K562 (cell line): ENCODE results near the gene CTNNBL1. TPM values are rescaled to one million over a fixed set of nuclear protein-coding genes. Genes with fewer than 3 reads are reported as not detected.

ENCODE experiments used
- E2F6 ChIP-seq, 2 experiments: IDR thresholded peaks; 2 replicates each; pipeline ENCODE4 v1.6.1; 2011; ENCODE audit warnings: borderline replicate concordance in 1 of 2, control low read depth in 1 of 2, low read depth in 1 of 2, low read length in 1 of 2, mild to moderate bottlenecking in 1 of 2, mixed read lengths in 1 of 2, moderate library complexity in 1 of 2; ENCODE audit not compliant: insufficient read depth in 1 of 2, insufficient read length in 1 of 2, poor library complexity in 1 of 2, severe bottlenecking in 1 of 2; ENCODE audit errors: extremely low read depth in 1 of 2
- FOXK1 ChIP-seq: sonication (generic); formaldehyde crosslinking; IDR thresholded peaks from 2 replicates; pipeline ENCODE4 v1.8.0; 2022; ENCODE audit warnings: missing genetic modification reagents, mild to moderate bottlenecking, borderline replicate concordance
- FOXP1 ChIP-seq: sonication (generic); formaldehyde crosslinking; IDR thresholded peaks from 2 replicates; pipeline ENCODE4 v1.8.0; 2022; ENCODE audit warnings: mild to moderate bottlenecking, missing genetic modification reagents
- PHF8 ChIP-seq: fragments of 200-600 bp; sonication (generic); IDR thresholded peaks from 2 replicates; pipeline ENCODE4 v1.6.1; 2012; ENCODE audit warnings: mixed run types, mild to moderate bottlenecking, inconsistent platforms, low read length, moderate library complexity, borderline replicate concordance
- SRSF7 ChIP-seq: fragments of 200-400 bp; formaldehyde crosslinking; optimal IDR thresholded peaks from 2 replicates; pipeline ENCODE3; 2017; ENCODE audit warnings: mild to moderate bottlenecking, low read depth, low read length
- TEAD4 ChIP-seq, 2 experiments: sonication (generic) in 1 of 2; formaldehyde crosslinking in 1 of 2; IDR thresholded peaks; 2 replicates each; pipeline versions ENCODE4 v1.6.1 to v1.8.0; 2012 to 2022; ENCODE audit warnings: borderline replicate concordance in 1 of 2, inconsistent platforms in 1 of 2, low read length in 1 of 2, mild to moderate bottlenecking in 1 of 2, missing genetic modification reagents in 1 of 2
- TRIM28 ChIP-seq: fragments of 450-650 bp; IDR thresholded peaks from 2 replicates; pipeline ENCODE4 v1.6.1; 2017
- XRCC4 ChIP-seq: IDR thresholded peaks from one replicate; pipeline ENCODE4 v1.6.1; 2011; ENCODE audit not compliant: insufficient read depth, insufficient read length; ENCODE audit errors: extremely low read depth
- ZNF354B ChIP-seq: fragments of 250-450 bp; sonication (Bioruptor Pico); IDR thresholded peaks from 2 replicates; pipeline ENCODE4 v1.4.0; 2020
- ZNF696 ChIP-seq: fragments of 250-450 bp; sonication (Bioruptor Pico); conservative IDR thresholded peaks from 2 replicates; pipeline ENCODE4 v1.4.0; 2020; ENCODE audit warnings: mild to moderate bottlenecking, moderate library complexity
- polyA plus RNA-seq, 8 experiments: library from polyadenylated mRNA; depleted of rRNA in 4 of 8; stranded (reverse) in 5 of 8; unstranded in 3 of 8; fragments of >200 nt; fragmentation: Nextera tagmentation in 2 of 8; fragmentation: Illumina TruSeq in 1 of 8; extraction: Ambion mirVana in 2 of 8; extraction: Trizol in 1 of 8; gene quantifications; 2 replicates each; pipeline versions ENCODE4 v1.2.1 to v1.2.3, GENCODE V29; 2011 to 2014; ENCODE audit warnings: inconsistent platforms in 1 of 8, missing spikeins in 1 of 8
- total RNA-seq, 7 experiments: library from RNA; depleted of rRNA in 6 of 7; stranded (reverse); fragments of >200 nt in 6 of 7; fragmentation: Illumina TruSeq in 2 of 7; extraction: Trizol in 2 of 7; gene quantifications; 2 replicates each; pipeline versions ENCODE4 v1.2.1 to v1.2.3, GENCODE V29; 2011 to 2021; ENCODE audit warnings: low replicate concordance in 1 of 7
- TF ChIP-seq, protein P1 (sequence below): conservative IDR thresholded peaks from 2 replicates; pipeline ENCODE4 v1.6.1; 2011; ENCODE audit warnings: low read depth, mild to moderate bottlenecking, low read length; ENCODE audit not compliant: control insufficient read depth
- TF ChIP-seq, protein P2 (sequence below): IDR thresholded peaks from 2 replicates; pipeline ENCODE4 v1.6.1; 2012; ENCODE audit warnings: low read depth, low read length, improper control_type of control experiment, borderline replicate concordance
- TF ChIP-seq, protein P3 (sequence below): fragments of 450-650 bp; IDR thresholded peaks from 2 replicates; pipeline ENCODE4 v1.7.1; 2018; ENCODE audit warnings: mild to moderate bottlenecking, low read depth; ENCODE audit not compliant: partially characterized antibody
- TF ChIP-seq, protein P4 (sequence below): fragments of 250-450 bp; sonication (Bioruptor Pico); IDR thresholded peaks from 2 replicates; pipeline ENCODE4 v1.4.0; 2020

The CTNNBL1 gene
- total and polyA plus RNA-seq, 9 of the 15 experiments (the other 6 are each of a cell fraction or from before 2014, with no cell fraction given) = 32.4 to 85.6 (median 43.6) TPM

- TF ChIP-seq XRCC4 (no peak), FOXP1 (CRISPR knock-in tag) (no peak), TRIM28 (no peak), ZNF354B (CRISPR knock-in tag) (no peak), TEAD4 (IDR thresholded peaks at IDR 0.05; ENCODE audit: low read length) (peak; percentile 80), TEAD4 (CRISPR knock-in tag; IDR thresholded peaks at IDR 0.05; ENCODE audit: borderline replicate concordance) (no peak), SRSF7 (no peak), ZNF696 (no peak), FOXK1 (no peak), E2F6 (IDR thresholded peaks at IDR 0.05; ENCODE audit: borderline replicate concordance in 1 of 2, extremely low read depth in 1 of 2, insufficient read depth in 1 of 2, insufficient read length in 1 of 2, low read depth in 1 of 2, low read length in 1 of 2, poor library complexity in 1 of 2, severe bottlenecking in 1 of 2) (no peak), PHF8 (no peak)
- TF ChIP-seq, protein P1, sequence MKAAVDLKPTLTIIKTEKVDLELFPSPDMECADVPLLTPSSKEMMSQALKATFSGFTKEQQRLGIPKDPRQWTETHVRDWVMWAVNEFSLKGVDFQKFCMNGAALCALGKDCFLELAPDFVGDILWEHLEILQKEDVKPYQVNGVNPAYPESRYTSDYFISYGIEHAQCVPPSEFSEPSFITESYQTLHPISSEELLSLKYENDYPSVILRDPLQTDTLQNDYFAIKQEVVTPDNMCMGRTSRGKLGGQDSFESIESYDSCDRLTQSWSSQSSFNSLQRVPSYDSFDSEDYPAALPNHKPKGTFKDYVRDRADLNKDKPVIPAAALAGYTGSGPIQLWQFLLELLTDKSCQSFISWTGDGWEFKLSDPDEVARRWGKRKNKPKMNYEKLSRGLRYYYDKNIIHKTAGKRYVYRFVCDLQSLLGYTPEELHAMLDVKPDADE = no peak
- TF ChIP-seq, protein P2, sequence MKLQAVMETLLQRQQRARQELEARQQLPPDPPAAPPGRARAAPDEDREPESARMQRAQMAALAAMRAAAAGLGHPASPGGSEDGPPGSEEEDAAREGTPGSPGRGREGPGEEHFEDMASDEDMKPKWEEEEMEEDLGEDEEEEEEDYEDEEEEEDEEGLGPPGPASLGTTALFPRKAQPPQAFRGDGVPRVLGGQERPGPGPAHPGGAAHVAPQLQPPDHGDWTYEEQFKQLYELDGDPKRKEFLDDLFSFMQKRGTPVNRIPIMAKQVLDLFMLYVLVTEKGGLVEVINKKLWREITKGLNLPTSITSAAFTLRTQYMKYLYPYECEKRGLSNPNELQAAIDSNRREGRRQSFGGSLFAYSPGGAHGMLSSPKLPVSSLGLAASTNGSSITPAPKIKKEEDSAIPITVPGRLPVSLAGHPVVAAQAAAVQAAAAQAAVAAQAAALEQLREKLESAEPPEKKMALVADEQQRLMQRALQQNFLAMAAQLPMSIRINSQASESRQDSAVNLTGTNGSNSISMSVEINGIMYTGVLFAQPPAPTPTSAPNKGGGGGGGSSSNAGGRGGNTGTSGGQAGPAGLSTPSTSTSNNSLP = no peak
- TF ChIP-seq, protein P3, sequence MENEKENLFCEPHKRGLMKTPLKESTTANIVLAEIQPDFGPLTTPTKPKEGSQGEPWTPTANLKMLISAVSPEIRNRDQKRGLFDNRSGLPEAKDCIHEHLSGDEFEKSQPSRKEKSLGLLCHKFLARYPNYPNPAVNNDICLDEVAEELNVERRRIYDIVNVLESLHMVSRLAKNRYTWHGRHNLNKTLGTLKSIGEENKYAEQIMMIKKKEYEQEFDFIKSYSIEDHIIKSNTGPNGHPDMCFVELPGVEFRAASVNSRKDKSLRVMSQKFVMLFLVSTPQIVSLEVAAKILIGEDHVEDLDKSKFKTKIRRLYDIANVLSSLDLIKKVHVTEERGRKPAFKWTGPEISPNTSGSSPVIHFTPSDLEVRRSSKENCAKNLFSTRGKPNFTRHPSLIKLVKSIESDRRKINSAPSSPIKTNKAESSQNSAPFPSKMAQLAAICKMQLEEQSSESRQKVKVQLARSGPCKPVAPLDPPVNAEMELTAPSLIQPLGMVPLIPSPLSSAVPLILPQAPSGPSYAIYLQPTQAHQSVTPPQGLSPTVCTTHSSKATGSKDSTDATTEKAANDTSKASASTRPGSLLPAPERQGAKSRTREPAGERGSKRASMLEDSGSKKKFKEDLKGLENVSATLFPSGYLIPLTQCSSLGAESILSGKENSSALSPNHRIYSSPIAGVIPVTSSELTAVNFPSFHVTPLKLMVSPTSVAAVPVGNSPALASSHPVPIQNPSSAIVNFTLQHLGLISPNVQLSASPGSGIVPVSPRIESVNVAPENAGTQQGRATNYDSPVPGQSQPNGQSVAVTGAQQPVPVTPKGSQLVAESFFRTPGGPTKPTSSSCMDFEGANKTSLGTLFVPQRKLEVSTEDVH = no peak
- TF ChIP-seq, protein P4, sequence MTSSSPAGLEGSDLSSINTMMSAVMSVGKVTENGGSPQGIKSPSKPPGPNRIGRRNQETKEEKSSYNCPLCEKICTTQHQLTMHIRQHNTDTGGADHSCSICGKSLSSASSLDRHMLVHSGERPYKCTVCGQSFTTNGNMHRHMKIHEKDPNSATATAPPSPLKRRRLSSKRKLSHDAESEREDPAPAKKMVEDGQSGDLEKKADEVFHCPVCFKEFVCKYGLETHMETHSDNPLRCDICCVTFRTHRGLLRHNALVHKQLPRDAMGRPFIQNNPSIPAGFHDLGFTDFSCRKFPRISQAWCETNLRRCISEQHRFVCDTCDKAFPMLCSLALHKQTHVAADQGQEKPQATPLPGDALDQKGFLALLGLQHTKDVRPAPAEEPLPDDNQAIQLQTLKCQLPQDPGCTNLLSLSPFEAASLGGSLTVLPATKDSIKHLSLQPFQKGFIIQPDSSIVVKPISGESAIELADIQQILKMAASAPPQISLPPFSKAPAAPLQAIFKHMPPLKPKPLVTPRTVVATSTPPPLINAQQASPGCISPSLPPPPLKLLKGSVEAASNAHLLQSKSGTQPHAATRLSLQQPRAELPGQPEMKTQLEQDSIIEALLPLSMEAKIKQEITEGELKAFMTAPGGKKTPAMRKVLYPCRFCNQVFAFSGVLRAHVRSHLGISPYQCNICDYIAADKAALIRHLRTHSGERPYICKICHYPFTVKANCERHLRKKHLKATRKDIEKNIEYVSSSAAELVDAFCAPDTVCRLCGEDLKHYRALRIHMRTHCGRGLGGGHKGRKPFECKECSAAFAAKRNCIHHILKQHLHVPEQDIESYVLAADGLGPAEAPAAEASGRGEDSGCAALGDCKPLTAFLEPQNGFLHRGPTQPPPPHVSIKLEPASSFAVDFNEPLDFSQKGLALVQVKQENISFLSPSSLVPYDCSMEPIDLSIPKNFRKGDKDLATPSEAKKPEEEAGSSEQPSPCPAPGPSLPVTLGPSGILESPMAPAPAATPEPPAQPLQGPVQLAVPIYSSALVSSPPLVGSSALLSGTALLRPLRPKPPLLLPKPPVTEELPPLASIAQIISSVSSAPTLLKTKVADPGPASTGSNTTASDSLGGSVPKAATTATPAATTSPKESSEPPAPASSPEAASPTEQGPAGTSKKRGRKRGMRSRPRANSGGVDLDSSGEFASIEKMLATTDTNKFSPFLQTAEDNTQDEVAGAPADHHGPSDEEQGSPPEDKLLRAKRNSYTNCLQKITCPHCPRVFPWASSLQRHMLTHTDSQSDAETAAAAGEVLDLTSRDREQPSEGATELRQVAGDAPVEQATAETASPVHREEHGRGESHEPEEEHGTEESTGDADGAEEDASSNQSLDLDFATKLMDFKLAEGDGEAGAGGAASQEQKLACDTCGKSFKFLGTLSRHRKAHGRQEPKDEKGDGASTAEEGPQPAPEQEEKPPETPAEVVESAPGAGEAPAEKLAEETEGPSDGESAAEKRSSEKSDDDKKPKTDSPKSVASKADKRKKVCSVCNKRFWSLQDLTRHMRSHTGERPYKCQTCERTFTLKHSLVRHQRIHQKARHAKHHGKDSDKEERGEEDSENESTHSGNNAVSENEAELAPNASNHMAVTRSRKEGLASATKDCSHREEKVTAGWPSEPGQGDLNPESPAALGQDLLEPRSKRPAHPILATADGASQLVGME = no peak
Observed at GRCh38 chr20:37711001-37711400, 17.2 kb downstream of the CTNNBL1 start (continued).
